B cell (primary cell): ENCODE measurements around the gene EXOC4.

ENCODE experiments used
- CTCF ChIP-seq: fragments of 200-600 bp; IDR thresholded peaks from one replicate; pipeline ENCODE4 v1.8.0; 2022; ENCODE audit warnings: antibody characterized with exemption, mild to moderate bottlenecking
- EZH2 ChIP-seq: IDR thresholded peaks from 2 replicates; pipeline ENCODE4 v1.6.1; 2012; ENCODE audit warnings: borderline replicate concordance, low read depth, mild to moderate bottlenecking, moderate library complexity, low read length; ENCODE audit not compliant: insufficient read depth, poor library complexity, severe bottlenecking

- TF ChIP-seq CTCF: no peak
- TF ChIP-seq EZH2: no peak
These were observed 605.4 kb downstream of the EXOC4 start for GRCh38 chr7:133858311-133858710.
